NCI-H2029 treated with DMSO at 0.1 percent for 48 hours (cell line): Measurements from ENCODE around the gene KLF5.
"Not testable (repeated sequence)": the region's sequence is repeated elsewhere in the genome, so short reads cannot be mapped to it uniquely, and the experiment has no call there.

Source experiments
- DNase-seq: peaks from one replicate; lab custom pipeline; 2025; lab: John Stamatoyannopoulos, UW

KLF5 gene

DNA sequence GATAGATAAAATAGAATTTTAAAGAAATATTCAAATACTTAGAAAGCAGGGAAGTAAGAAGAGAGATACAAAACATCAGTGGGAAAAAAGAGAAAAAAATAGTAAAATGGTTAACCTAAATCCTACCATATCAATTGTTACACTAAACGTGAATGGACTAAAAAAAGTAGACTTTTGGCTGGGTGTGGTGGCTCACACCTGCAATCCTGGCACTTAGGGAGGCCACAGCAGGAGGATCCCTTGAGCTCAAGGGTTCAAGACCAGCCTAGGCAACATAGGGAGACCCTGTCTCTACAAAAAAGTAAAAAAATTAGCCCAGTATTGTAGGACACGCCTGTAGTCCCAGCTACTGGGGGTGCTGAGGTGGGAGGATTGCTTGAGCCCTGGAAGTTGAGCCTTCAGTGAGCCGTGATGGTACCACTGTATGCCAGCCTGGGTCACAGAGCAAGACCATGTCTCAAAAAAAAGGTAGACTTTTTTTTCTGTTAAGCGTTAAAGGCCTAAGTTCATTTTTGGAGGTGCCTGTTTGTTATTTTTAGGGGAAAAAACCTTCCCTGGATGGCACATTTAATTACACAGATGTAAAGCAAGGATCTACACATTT is 29.6 kb downstream of the KLF5 start:
- DNase-seq = no peak

- no peak for DNase-seq
Observed at GRCh38 chr13:73089213-73089612, 30.4 kb downstream of the KLF5 start.

DNA sequence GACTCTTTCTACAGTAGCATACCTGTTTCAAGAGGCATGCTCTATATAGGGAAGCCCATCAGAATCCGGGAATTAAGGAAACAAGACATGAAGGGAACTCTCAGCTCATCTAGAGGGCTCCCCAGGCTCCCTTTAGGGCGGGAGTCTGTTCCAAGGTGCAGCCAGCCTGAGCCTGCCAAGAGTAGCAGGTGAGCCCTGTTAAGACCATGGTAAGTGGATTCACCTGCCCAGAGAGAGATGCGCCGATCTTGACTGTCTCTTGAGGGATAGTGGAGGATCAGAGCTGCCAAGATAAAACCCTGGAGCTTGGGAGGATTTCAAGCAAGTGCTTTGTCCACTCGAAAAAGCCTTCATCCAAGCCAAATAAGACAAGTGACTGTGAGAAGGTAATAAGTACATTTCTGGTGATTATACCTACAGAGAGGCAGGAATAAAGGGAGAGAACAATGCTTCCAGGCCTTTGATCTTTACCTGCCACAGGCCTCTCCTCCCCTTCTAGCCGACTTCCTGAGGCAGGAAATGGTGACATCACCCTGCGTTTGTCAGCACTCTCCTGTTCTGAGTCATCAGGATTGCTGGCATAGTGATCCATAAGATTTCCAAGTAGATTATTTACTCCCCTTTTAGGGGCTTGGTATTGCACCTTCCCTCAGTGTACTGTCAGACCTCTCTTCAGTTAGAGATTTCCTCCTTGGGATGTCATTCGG is 31.5 kb downstream of the KLF5 start:
- DNase-seq = peak; percentile 80

DNA sequence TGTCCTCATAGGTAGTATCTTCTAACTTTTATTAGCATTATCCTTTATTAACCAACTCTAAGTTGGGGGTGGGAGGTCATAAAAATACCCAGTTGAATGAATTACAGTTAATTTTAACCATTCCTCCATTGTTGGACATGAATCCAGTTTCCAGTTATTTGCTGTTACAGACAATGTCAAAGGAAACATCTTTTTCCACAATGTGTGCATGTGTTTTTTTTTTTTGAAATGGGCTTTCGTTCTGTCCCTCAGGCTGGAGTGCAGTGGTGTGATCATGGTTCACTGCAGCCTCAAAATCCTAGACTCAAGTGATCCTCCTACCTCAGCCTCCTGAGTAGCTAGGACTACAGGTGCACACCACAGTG is 32.0 kb downstream of the KLF5 start:
- DNase-seq = no peak

DNA sequence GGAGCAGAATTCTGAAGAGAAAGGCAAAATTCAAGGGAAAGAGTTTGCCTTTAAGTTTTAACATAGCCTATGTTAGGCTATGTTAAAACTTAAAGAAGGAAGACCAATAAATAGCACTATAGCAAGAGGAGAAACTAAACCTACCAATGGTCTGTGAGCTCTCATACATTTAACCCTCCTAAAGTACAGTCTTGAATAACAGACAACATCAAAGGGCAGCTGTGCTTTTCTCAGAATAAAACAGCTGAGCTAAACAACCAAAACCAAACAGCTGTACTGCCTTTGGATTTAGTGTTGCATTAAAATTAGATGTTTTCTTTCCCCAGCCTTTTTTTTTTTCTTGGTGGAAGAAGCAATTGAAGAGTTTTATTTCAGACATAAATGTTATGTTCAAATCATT is 34.0 kb downstream of the KLF5 start:
- DNase-seq = no peak

DNA sequence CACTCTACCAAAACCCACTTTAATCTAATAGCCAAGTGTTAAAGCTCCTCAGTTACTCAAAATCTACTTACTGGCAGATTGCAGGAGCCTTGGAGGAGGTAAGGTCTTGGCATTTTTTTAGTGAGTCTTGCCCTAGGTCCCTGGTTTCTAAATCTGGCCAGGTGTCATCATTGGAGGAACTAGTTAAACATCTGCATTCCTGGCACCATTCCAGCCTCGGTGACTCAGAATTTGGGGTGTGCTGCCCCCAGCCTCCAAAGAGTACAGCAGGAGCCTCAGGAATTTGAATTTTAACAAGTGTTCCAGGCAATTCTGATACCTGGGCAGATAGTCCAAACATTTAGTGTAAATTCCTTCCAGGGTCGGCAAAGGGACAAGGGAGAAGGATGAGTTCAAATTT is 37.4 kb downstream of the KLF5 start:
- no peak for DNase-seq

DNA sequence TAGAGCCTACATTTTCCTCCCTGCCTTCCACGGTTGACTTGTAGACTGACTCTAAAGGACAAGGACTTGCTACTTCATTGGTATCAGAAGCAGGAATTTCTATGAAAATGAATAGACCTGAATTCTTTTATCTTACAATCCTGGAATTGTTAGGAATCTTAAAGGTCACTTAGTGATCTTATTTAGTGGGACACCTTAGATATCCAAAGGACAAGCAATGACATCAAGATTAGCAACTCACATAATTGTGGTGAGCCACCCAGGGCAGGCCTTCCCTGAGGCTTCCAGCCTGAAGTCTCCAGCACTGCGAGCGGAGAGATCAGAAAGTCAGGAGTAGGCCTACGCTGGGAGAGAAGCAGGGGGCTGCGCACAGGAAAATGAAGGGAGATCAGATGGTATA is 37.8 kb downstream of the KLF5 start:
- DNase-seq = no peak

GRCh38 chr13:73100781-73101180 is 42.0 kb downstream of the KLF5 start:
- not testable (repeated sequence) for DNase-seq

DNA sequence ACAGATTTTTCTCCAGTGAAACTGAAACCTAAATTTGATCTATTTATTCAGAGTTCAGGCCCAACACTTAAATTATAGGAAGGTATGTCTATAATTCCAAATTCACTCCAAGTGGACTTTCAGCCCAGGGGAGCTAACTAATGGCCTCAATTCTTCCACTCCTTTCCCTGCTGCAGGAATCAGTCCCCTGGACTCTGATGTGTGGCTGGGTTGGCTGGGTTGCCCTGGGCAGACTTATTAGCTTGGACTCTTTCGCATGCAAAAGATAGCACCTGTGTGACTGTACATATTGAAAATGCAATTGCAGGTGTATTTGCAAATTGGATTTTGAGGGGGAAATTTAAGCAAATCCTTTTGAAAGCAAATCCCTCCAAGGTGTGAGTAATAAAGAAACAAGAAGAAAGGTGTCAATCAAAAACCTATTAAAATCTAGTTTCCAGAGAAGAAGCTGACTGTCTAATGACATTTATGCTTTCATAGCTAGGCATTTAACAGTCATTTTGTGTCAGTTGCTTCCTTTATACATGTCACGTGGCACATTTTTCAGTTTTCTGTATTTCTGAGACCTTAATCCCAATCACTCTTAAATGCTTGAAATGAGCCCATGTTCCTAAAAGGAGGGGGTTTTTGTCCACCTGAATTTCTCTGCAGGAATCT is 42.7 kb downstream of the KLF5 start:
- DNase-seq = no peak

DNA sequence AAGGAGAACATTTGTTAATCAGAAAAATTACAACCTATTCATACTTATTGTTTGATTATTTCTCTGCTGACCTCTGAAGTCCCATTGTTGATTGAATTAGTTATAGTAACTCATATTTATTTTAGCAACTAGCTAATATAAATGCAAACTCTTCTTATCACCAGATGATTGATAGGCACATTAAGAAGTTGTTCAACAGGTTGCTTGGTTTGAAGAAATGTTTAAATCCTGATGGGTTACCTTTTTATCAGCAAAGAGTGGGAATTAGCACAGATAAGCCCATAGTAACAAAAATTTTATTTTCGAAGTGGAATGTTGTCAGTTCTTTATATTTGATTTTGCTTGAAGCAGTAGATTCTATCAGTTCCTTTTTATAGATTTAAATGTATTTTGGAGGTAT is 44.4 kb downstream of the KLF5 start:
- DNase-seq = no peak

- DNase-seq = no peak
Observed at GRCh38 chr13:73106513-73107178, 47.8 kb downstream of the KLF5 start.

DNA sequence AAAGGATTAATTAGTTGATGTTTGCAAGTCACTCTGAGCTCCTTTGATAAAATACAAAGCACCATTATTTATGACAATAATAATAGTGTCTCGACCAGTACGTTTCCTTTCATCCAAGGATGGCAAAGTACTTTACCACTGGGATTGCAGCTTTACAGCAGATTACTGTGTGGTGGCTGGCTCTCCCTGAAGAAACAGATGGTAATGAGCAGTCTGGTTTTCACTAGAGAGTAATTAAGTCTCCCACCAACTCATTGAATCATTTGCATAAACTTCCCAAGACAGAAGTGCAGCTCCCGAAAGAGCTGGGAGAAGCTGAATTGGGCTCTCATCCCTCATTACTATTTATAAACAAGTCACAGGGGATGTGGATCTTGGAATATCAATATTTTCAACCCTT is 48.7 kb downstream of the KLF5 start:
- DNase-seq = no peak

- DNase-seq = no peak
Observed at GRCh38 chr13:73107970-73108369, 49.2 kb downstream of the KLF5 start.

DNA sequence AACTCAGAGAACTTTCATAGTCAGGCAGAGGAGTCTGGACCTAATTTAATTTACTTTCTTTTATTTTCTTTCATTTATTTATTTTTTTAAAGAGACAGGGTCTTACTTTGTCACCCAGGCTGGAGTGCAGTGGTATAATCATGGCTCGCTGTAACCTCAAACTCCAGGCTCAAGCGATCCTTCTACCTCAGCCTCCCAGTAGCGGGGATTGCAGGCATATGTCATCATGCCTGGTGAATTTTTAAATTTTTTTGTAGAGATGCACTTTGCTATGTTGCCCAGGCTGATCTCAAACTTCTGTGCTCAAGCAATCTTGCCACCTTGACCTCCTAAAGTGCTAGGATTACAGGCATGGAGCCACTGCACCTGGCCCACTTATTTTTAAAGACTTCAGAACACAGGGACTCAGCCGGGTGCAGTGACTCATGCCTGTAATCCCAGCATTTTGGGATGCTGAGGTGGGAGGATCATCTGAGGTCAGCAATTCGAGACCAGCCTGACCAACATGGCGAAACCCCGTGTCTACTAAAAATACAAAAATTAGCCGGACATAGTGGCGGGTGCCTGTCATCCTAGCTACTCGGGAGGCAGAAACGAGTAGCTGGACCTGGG is 50.6 kb downstream of the KLF5 start:
- no peak for DNase-seq

DNA sequence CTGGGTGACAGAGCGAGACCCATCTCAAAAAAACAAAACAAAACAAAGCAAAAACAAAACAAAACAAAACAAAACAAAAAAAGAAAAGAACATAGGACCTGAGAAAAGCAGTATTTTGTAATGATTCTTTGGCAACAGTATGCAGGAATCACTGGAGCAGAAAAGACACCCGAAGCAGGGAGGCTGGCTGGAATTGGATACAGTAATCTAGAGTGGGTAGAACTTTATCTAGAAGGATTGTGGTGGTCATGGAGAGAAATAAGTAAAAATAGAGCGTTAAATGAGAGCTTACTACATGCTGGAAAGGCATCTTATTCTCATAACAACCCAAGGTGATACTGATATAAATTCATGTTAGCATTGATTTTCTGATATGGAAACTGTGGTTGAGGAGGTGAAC is 51.2 kb downstream of the KLF5 start:
- no peak for DNase-seq

- DNase-seq = no peak
Observed at GRCh38 chr13:73110814-73111213, 52.0 kb downstream of the KLF5 start.

DNA sequence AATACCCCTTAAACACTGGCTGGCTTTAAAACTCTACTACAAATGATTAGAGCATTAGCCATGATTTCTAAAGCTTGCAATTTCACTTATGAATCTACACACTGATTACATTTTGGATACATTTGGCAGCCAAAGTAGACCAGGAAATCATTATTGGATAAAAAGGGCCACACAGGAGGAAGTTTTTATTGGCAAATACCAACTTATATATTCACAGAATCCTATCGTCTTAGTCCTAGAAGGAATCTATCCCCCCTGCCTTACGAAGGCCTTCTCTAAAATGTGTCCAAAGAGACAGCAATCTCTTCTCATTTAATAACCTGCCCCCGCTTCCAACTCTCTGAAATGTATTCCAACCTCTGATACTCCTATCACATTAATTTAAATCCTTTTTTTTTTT is 52.5 kb downstream of the KLF5 start:
- DNase-seq = no peak

DNA sequence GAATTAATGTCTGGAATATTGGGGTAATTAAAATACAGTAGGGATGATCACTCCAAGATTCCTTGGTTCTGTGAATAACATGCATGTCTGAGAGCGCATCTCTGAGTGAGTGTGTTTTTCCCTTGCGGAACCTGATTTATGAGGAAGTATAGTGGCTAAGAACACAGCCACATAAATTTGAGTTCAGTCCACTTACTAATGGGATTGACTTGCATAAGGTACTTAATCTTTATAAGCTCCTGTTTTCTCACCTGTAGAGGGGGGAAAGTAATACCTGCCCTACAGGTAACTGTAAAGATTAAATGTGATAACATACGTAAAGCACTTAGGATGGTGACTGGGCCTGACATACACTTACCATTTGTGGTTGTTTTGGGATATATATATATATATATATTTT is 60.8 kb downstream of the KLF5 start:
- DNase-seq = no peak
